Caco-2 (cell line): ENCODE measurements around the gene TNFRSF4. TPM values are rescaled to one million over a fixed set of nuclear protein-coding genes. Genes with fewer than 3 reads are reported as not detected.

Experiments
- BruUV-seq: library from RNA; stranded (reverse); fragments of 400-500 nt; replicated peaks from 2 replicates; lab custom pipeline; 2021; lab: Mats Ljungman, UMichigan
- CTCF ChIA-PET: fragments of 300-600 bp; sonication (Branson Sonifier 250); formaldehyde crosslinking; loops from one replicate; lab custom pipeline; 2022; ENCODE audit warnings: antibody characterized with exemption; lab: Charles Lee
- POLR2A ChIA-PET: fragments of 300-600 bp; sonication (Branson Sonifier 250); formaldehyde crosslinking; loops from one replicate; lab custom pipeline; 2022; ENCODE audit warnings: antibody characterized with exemption; lab: Charles Lee
- DNase-seq, 2 experiments: peaks; one replicate each; pipeline versions ENCODE4 v3.0.0 to v3.0.0-alpha.2; 2020 to 2022
- H3K27me3 ChIP-seq: replicated peaks from 2 replicates; pipeline ENCODE4 v1.6.0; 2011; ENCODE audit warnings: low read length; ENCODE audit not compliant: control insufficient read depth, insufficient read depth
- H3K36me3 ChIP-seq: 2 replicates; pipeline ENCODE4 v1.5.1; 2011; ENCODE audit warnings: low read length; ENCODE audit not compliant: control insufficient read depth, insufficient read depth
- H3K4me1 ChIP-seq: fragments of 250-450 bp; sonication (Bioruptor Pico); 2 replicates; pipeline ENCODE4 v1.5.1; 2020; ENCODE audit warnings: mild to moderate bottlenecking
- H3K4me3 ChIP-seq: 2 replicates; pipeline ENCODE4 v1.5.1; 2011; ENCODE audit warnings: low read depth, mild to moderate bottlenecking, control low read depth, low read length
- H3K9me3 ChIP-seq: fragments of 250-450 bp; sonication (Bioruptor Pico); 2 replicates; pipeline ENCODE4 v1.5.1; 2020; ENCODE audit warnings: mild to moderate bottlenecking, moderate library complexity
- H3K27ac Mint-ChIP-seq: one replicate; pipeline ENCODE4 v1.8.0; 2022; ENCODE audit warnings: mixed read lengths; ENCODE audit not compliant: unreplicated experiment
- H3K27me3 Mint-ChIP-seq: one replicate; pipeline ENCODE4 v1.8.0; 2022; ENCODE audit warnings: mixed read lengths; ENCODE audit not compliant: insufficient read depth, unreplicated experiment
- H3K36me3 Mint-ChIP-seq: one replicate; pipeline ENCODE4 v1.8.0; 2022; ENCODE audit warnings: mild to moderate bottlenecking, mixed read lengths; ENCODE audit not compliant: insufficient read depth, unreplicated experiment
- H3K4me1 Mint-ChIP-seq: one replicate; pipeline ENCODE4 v1.8.0; 2022; ENCODE audit warnings: low read depth, mixed read lengths; ENCODE audit not compliant: unreplicated experiment
- H3K4me3 Mint-ChIP-seq: one replicate; pipeline ENCODE4 v1.8.0; 2022; ENCODE audit warnings: mild to moderate bottlenecking, moderate library complexity, mixed read lengths; ENCODE audit not compliant: unreplicated experiment
- H3K9me3 Mint-ChIP-seq: one replicate; pipeline ENCODE4 v1.8.0; 2022; ENCODE audit warnings: mixed read lengths; ENCODE audit not compliant: unreplicated experiment
- intact Hi-C: fragments of 100-400 bp; cut with micrococcal nuclease; formaldehyde crosslinking; loops from one replicate; pipeline ENCODE4 v1.10.0; 2022; ENCODE audit not compliant: unreplicated experiment
- total RNA-seq: library from RNA; stranded (reverse); gene quantifications from 2 replicates; pipeline ENCODE4 v1.2.3, GENCODE V29; 2022
- TF ChIP-seq, protein P1 (sequence below), 2 experiments: fragments of 200-600 bp in 1 of 2; IDR thresholded peaks; 1 replicate in 1 of 2; 2 replicates in 1 of 2; pipeline versions ENCODE4 v1.5.1 to v1.8.0; 2011 to 2022; ENCODE audit warnings: antibody characterized with exemption in 1 of 2, control low read depth in 1 of 2, inconsistent platforms in 1 of 2, low read depth in 1 of 2, low read length in 1 of 2, mild to moderate bottlenecking in 1 of 2, moderate library complexity in 1 of 2; ENCODE audit not compliant: insufficient read depth in 1 of 2, severe bottlenecking in 1 of 2, unreplicated experiment in 1 of 2

The TNFRSF4 gene
- total RNA-seq, 1 experiment from 2014 or later: not detected

DNA sequence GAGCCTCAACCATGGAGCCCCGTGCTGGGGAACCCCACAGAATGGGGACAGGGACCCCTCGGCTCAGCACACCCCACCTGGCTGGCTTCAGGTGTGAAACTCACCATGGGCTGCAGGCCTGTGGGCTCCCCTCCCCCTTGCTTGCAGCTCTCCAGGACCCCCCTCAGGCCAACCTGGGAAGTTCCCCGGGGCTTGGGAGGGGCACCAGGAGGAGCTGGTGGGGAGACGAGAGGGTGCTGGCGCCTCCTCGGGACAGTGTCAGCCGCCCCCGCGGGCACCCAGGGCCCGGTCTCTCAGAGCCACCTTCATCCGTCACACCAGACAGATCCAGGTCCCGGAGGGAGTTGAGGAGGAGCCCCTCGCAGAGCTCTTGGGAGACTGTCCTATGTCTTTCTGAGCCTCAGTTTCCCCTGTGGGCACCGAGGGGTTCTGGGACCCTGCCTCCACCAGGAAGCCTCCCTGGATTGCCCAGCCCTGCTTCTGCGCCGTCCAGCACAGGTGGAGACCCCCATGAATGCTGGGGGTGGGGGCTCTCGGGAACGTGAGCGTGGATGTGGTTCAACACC lies 6.9 kb downstream of the TNFRSF4 start:
- no peaks in the 10 kb centered on the region for H3K9me3 ChIP-seq
- DNase-seq: no peak
- Mint-ChIP-seq H3K36me3 (no peaks in the 10 kb centered on the region), H3K9me3 (no peaks in the 10 kb centered on the region), H3K4me1 (no peaks in the 10 kb centered on the region), H3K4me3 (no peak overlapping the region), H3K27ac (no peak overlapping the region), H3K27me3 (no peaks in the 10 kb centered on the region)
- no TSS peak for BruUV-seq
- no peak overlapping the region for H3K4me3 ChIP-seq
- H3K36me3 ChIP-seq: no peaks in the 10 kb centered on the region
- ChIA-PET CTCF (interaction anchor here (0.6 kb wide), 1 partner anchor 133 kb away, joined by 3 read pairs; the partner anchor contains the start of gene RNF223), POLR2A (interaction anchor here (0.5 kb wide), 1 partner anchor 95 kb away, joined by 4 read pairs; no protein-coding TSS in a partner anchor)
- TF ChIP-seq, protein P1, sequence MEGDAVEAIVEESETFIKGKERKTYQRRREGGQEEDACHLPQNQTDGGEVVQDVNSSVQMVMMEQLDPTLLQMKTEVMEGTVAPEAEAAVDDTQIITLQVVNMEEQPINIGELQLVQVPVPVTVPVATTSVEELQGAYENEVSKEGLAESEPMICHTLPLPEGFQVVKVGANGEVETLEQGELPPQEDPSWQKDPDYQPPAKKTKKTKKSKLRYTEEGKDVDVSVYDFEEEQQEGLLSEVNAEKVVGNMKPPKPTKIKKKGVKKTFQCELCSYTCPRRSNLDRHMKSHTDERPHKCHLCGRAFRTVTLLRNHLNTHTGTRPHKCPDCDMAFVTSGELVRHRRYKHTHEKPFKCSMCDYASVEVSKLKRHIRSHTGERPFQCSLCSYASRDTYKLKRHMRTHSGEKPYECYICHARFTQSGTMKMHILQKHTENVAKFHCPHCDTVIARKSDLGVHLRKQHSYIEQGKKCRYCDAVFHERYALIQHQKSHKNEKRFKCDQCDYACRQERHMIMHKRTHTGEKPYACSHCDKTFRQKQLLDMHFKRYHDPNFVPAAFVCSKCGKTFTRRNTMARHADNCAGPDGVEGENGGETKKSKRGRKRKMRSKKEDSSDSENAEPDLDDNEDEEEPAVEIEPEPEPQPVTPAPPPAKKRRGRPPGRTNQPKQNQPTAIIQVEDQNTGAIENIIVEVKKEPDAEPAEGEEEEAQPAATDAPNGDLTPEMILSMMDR (IDR thresholded peaks at IDR 0.05; ENCODE audit: insufficient read depth in 1 of 2, low read depth in 1 of 2, low read length in 1 of 2, severe bottlenecking in 1 of 2, unreplicated experiment in 1 of 2): no peak
- no peaks in the 10 kb centered on the region for H3K4me1 ChIP-seq
- H3K27me3 ChIP-seq: no peaks in the 10 kb centered on the region
- intact Hi-C loops: no loop called here

DNA sequence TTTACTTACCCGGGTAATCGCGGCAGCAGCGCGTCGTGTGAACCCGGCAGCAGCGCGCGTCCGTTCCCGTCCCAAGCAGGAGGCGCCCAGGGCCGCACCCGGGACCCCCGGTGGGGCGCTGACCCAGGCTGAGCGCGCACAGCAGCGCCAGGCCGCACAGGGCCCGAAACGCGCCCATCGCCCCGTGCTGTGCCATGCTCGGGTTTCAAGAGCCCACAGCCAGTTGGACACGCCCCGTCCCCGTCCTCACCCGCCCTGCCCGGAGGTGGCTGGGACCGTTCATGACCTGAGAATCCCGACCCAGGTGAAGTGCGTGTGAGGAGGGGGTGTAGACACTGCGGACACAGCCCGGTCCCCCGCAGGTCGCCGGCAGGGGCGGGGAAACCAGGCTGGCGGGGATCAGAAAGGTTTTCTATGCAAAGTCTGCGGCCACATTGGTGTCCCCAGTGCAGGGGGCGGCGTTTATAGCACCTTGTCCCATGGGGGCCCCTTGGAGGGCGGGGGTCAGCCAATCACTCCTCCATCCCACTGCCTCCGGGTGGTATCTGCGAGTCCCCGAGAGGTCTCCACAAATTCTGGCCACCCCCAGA lies 7.5 kb downstream of the TNFRSF4 start, which contains the start of gene TNFRSF18:
Gene TNFRSF18, minus strand, starts transcription at position 217 of the 590 bp plus-strand sequence. Its CDS starts 21 bp downstream, at position 196.
- H3K4me1 Mint-ChIP-seq: no peaks in the 10 kb centered on the region
- Histone ChIP-seq H3K27me3 (no peaks in the 10 kb centered on the region), H3K36me3 (no peaks in the 10 kb centered on the region), H3K4me1 (no peaks in the 10 kb centered on the region), H3K4me3 (peak within 1 kb of the TSS; percentile 17), H3K9me3 (no peaks in the 10 kb centered on the region)
- H3K4me3 Mint-ChIP-seq: no peak within 1 kb of the TSS
- peak in 1 of 2 experiments; percentile 30 for DNase-seq
- H3K27ac Mint-ChIP-seq: no peak within 1 kb of the TSS
- TF ChIP-seq, protein P1 (IDR thresholded peaks at IDR 0.05; ENCODE audit: insufficient read depth in 1 of 2, low read depth in 1 of 2, low read length in 1 of 2, severe bottlenecking in 1 of 2, unreplicated experiment in 1 of 2): no peak
- ChIA-PET CTCF (no interaction called here), POLR2A (no interaction called here)
- no TSS peak for BruUV-seq
- H3K36me3 Mint-ChIP-seq: no peaks in the 10 kb centered on the region
- no peaks in the 10 kb centered on the region for H3K9me3 Mint-ChIP-seq
- intact Hi-C loops: no loop called here
- H3K27me3 Mint-ChIP-seq: no peaks in the 10 kb centered on the region

DNA sequence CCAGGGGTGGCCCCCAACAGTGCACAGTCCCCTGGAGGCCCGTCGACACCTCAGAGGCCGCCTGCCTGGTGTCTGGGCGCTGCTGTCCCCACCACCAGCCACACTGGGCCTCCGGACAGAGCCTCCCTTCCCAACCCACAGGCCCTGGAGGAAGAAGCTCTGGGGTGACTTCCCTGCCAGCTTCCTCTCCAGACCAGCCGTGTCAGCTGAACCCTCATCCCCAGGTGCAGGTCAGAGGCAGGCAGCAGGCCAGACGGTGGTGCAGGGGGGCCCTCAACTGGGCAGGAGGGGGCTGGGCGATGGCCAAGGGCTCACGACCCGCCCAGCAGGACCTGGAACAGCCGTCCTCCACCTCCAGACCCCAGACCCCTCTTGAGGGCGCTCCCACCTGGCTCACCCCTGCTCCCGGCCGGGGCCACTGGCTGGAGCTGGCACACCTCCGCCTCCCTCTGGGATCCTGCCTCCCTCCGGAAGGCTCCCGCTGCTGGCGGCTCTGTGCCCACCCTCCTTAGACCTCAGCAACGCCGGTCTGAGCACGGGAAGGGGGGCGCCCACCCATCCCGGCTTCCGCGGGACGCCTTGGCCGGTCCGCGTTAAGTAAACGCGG lies 8.1 kb downstream of the TNFRSF4 start:
- TF ChIP-seq, protein P1 (IDR thresholded peaks at IDR 0.05; ENCODE audit: insufficient read depth in 1 of 2, low read depth in 1 of 2, low read length in 1 of 2, severe bottlenecking in 1 of 2, unreplicated experiment in 1 of 2): no peak
- no peaks in the 10 kb centered on the region for H3K36me3 ChIP-seq
- peak overlapping the region; percentile 17; the same call in 1 of the 2 replicates for H3K4me3 ChIP-seq
- no peak overlapping the region for H3K4me3 Mint-ChIP-seq
- H3K9me3 Mint-ChIP-seq: no peaks in the 10 kb centered on the region
- H3K4me1 ChIP-seq: no peaks in the 10 kb centered on the region
- no peaks in the 10 kb centered on the region for H3K27me3 Mint-ChIP-seq
- CTCF ChIA-PET: no interaction called here
- no peaks in the 10 kb centered on the region for H3K36me3 Mint-ChIP-seq
- POLR2A ChIA-PET: no interaction called here
- no peaks in the 10 kb centered on the region for H3K27me3 ChIP-seq
- DNase-seq: no peak
- no peak overlapping the region for H3K27ac Mint-ChIP-seq
- intact Hi-C loops: no loop called here
- no peaks in the 10 kb centered on the region for H3K9me3 ChIP-seq
- no TSS peak for BruUV-seq
- H3K4me1 Mint-ChIP-seq: no peaks in the 10 kb centered on the region
